GM12891 (cell line): Measurements from ENCODE around the gene LSM4.

ENCODE experiments used
- POLR2A ChIP-seq: IDR thresholded peaks from 2 replicates; pipeline ENCODE4 v1.6.1; 2011; ENCODE audit warnings: low read depth, low read length, control low read depth
- POLR2AphosphoS5 ChIP-seq: IDR thresholded peaks from 2 replicates; pipeline ENCODE4 v1.6.1; 2011; ENCODE audit warnings: low read depth, low read length, control low read depth

DNA sequence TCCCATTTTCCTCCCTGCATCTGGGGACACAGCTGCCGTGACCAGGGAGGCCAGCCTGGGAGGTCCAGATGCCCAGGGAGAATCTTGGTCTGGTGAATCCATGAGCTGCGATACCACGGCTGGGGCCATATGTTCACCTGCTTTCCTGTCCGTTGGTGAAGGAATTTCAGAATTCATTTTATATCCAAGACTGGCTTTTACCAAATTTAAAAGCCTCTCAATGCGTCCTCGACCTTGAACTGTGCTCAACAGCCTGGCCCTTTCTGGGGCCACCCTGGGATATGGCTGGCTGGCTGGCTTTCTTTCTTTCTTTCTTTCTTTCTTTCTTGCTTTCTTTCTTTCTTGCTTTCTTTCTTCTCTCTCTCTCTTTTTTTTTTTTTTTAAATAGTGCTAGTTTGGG lies 40.9 kb upstream of the LSM4 start:
- TF ChIP-seq POLR2A (no peak), POLR2AphosphoS5 (no peak)
